NT2/D1 (cell line): ENCODE measurements around the gene GPRC5B.

ENCODE experiments used
- SUZ12 ChIP-seq: IDR thresholded peaks from 2 replicates; pipeline ENCODE4 v1.6.1; 2011; ENCODE audit not compliant: insufficient read length, insufficient read depth; ENCODE audit errors: extremely low read depth
- YY1 ChIP-seq: IDR thresholded peaks from 2 replicates; pipeline ENCODE4 v1.6.1; 2011; ENCODE audit not compliant: insufficient read length, insufficient read depth
- ZNF274 ChIP-seq: IDR thresholded peaks from 2 replicates; pipeline ENCODE4 v1.6.1; 2011; ENCODE audit warnings: mild to moderate bottlenecking, low read depth, low read length

DNA sequence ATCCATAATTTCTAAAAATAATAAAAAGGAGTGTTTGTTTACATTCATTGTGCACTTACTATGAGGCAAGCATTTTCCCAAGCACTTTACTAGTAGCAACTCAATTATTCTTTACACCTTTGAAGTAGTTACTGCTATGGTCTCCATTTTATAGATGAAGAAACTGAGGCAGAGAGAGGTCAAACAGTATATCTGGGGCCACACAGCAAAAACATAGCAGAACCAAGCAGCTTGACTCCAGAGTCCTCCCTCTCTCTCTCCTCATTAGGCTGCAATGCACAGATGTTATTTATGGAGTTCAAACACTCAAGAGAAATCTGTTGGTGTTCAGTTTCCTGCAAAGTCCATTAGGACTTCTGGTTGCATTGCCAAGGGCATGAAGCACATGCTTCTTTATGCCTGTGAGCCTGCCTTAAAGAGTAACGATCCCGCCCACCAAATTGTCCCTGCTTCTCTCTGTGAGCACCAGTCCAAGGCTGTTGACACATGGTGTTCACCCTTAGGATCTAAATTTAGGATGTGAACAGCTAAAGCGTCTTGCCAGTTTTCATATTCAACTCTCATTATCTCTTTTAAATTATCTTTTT is 44.0 kb downstream of the GPRC5B start:
- TF ChIP-seq SUZ12 = no peak
- no peak for TF ChIP-seq YY1
- no peak for TF ChIP-seq ZNF274
